Coronary artery (tissue), 2 donors: ENCODE results near the gene ARID1B.

Experiments used
- DNase-seq: peaks from one replicate; pipeline ENCODE4 v3.0.0-alpha.2; 2017; ENCODE audit warnings: low spot score
- H3K27ac ChIP-seq, 2 donors: fragments of 200-600 bp; sonication (generic); one replicate each; pipeline ENCODE4 v1.5.1; 2016 to 2019
- H3K4me3 ChIP-seq: fragments of 200-600 bp; sonication (generic); 2 replicates; pipeline ENCODE4 v1.5.1; 2016; ENCODE audit warnings: mild to moderate bottlenecking, moderate library complexity
- CTCF ChIP-seq: fragments of 200-600 bp; sonication (generic); IDR thresholded peaks from one replicate; pipeline ENCODE4 v1.5.1; 2019; ENCODE audit warnings: antibody characterized with exemption

Gene ARID1B

GRCh38 chr6:157187182-157188083 is 410.3 kb downstream of the ARID1B start:
- Histone ChIP-seq H3K4me3 (no peak overlapping the region), H3K27ac (peak overlapping the region; percentile 48 to 56)
- no peak for TF ChIP-seq CTCF
- no peak for DNase-seq

- H3K4me3 ChIP-seq = no peak overlapping the region
- H3K27ac ChIP-seq = peak overlapping the region; percentile 24 to 41
- no peak for DNase-seq
- no peak for TF ChIP-seq CTCF
Measured at GRCh38 chr6:157188213-157188612, 411.0 kb downstream of the ARID1B start.

GRCh38 chr6:157193443-157193996 is 416.3 kb downstream of the ARID1B start:
- no peak overlapping the region for H3K27ac ChIP-seq
- no peak for DNase-seq
- H3K4me3 ChIP-seq = no peak overlapping the region
- no peak for TF ChIP-seq CTCF

GRCh38 chr6:157194110-157194509 is 416.9 kb downstream of the ARID1B start:
- no peak for TF ChIP-seq CTCF
- Histone ChIP-seq H3K27ac (no peak overlapping the region), H3K4me3 (no peak overlapping the region)
- no peak for DNase-seq

- TF ChIP-seq CTCF = no peak
- no peak for DNase-seq
- Histone ChIP-seq H3K27ac (no peak overlapping the region), H3K4me3 (no peak overlapping the region)
Measured at GRCh38 chr6:157194643-157195042, 417.5 kb downstream of the ARID1B start.

- DNase-seq = no peak
- H3K4me3 ChIP-seq = no peak overlapping the region
- no peak for TF ChIP-seq CTCF
- no peak overlapping the region for H3K27ac ChIP-seq
Measured at GRCh38 chr6:157196391-157196790, 419.2 kb downstream of the ARID1B start.
